Measurements from ENCODE around the gene GAS2L1.
A peak's percentile ranks its signal among the peaks of the same experiment; 100 is the strongest.

The GAS2L1 gene

DNA sequence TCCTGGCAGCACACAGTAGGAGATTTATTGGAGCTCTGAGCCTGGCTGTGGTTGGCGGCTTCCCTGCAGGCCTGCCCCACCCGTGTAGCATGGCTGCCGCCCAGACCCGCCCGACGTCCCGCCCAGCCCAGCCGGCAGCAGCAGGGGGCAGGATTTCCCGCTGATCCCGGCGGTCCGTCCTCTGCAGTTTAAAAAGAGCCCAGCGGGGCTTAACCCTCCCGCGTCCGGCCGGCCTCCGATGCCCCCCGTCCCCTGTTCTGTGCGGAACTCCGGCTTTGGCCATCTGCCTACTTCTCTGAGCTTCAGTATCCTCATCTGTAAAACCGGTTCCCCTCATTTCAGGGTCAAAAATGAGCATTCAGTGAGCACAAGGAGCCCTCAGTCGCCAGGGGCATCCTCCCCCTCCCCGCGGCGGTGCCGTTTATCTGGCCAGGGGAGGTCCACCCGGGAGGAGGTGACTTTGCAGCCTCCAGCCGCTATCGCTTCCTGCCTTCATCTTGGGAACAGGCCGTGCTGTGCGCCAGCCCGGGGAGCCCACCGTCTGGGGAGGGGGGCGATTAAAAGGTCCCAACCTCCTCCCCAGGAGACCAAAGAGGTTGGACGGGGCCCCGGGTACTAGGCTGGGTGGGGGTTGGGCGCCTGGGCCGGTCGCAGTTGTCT, at the start of gene GAS2L1:
TSS of gene GAS2L1 (plus strand) at position 476 of the 660 bp plus-strand sequence. CDS start 1,456 bp downstream, outside the sequence.
- peaks cover 7% of the 10 kb centered on the region; the same call in 1 of the 2 replicates for H3K4me1 ChIP-seq (ENCODE audit: control insufficient read depth, insufficient read depth, low read length)
- POLR2A ChIA-PET: interaction anchor here (1.0 to 1.9 kb wide), 7 partner anchors 9 to 58 kb away, joined by 3 to 6 read pairs (median 3); partner anchors contain the start of gene RASL10A
- CTCF ChIA-PET: interaction anchor here (0.5 to 1.9 kb wide), 13 partner anchors 8 to 1815 kb away, joined by 3 to 15 read pairs (median 4); no protein-coding TSS in a partner anchor
- TF ChIP-seq, protein P1, sequence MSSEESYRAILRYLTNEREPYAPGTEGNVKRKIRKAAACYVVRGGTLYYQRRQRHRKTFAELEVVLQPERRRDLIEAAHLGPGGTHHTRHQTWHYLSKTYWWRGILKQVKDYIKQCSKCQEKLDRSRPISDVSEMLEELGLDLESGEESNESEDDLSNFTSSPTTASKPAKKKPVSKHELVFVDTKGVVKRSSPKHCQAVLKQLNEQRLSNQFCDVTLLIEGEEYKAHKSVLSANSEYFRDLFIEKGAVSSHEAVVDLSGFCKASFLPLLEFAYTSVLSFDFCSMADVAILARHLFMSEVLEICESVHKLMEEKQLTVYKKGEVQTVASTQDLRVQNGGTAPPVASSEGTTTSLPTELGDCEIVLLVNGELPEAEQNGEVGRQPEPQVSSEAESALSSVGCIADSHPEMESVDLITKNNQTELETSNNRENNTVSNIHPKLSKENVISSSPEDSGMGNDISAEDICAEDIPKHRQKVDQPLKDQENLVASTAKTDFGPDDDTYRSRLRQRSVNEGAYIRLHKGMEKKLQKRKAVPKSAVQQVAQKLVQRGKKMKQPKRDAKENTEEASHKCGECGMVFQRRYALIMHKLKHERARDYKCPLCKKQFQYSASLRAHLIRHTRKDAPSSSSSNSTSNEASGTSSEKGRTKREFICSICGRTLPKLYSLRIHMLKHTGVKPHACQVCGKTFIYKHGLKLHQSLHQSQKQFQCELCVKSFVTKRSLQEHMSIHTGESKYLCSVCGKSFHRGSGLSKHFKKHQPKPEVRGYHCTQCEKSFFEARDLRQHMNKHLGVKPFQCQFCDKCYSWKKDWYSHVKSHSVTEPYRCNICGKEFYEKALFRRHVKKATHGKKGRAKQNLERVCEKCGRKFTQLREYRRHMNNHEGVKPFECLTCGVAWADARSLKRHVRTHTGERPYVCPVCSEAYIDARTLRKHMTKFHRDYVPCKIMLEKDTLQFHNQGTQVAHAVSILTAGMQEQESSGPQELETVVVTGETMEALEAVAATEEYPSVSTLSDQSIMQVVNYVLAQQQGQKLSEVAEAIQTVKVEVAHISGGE (tag by site-specific recombination; conservative IDR thresholded peaks at IDR 0.05; ENCODE audit: low read depth): no peak; the same call in 1 of the 2 replicates
- TF ChIP-seq SETDB1 (IDR thresholded peaks at IDR 0.05; ENCODE audit: insufficient read length, low read length): no peak
- TF ChIP-seq WT1 (tag by site-specific recombination; IDR thresholded peaks at IDR 0.05): peak; percentile 48
- TF ChIP-seq ZNF2 (tag by site-specific recombination; IDR thresholded peaks at IDR 0.05): 0 out of 2 replicates have a peak, but pooled peaks have one; percentile 68
- TF ChIP-seq ZNF221 (tag by site-specific recombination; IDR thresholded peaks at IDR 0.05; ENCODE audit: borderline replicate concordance): no peak
- TF ChIP-seq ZNF707 (tag by site-specific recombination; IDR thresholded peaks at IDR 0.05): no peak
- TF ChIP-seq ZNF239 (tag by site-specific recombination; IDR thresholded peaks at IDR 0.05): no peak
- TF ChIP-seq OSR2 (tag by site-specific recombination; IDR thresholded peaks at IDR 0.05): 0 out of 2 replicates have a peak, but pooled peaks have one; percentile 17
- TF ChIP-seq, protein P2, sequence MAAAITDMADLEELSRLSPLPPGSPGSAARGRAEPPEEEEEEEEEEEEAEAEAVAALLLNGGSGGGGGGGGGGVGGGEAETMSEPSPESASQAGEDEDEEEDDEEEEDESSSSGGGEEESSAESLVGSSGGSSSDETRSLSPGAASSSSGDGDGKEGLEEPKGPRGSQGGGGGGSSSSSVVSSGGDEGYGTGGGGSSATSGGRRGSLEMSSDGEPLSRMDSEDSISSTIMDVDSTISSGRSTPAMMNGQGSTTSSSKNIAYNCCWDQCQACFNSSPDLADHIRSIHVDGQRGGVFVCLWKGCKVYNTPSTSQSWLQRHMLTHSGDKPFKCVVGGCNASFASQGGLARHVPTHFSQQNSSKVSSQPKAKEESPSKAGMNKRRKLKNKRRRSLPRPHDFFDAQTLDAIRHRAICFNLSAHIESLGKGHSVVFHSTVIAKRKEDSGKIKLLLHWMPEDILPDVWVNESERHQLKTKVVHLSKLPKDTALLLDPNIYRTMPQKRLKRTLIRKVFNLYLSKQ (tag by site-specific recombination; IDR thresholded peaks at IDR 0.05; ENCODE audit: borderline replicate concordance): no peak
- peak; percentile 99 for TF ChIP-seq ZBTB20 (tag by site-specific recombination; IDR thresholded peaks at IDR 0.05)
- TF ChIP-seq, protein P3, sequence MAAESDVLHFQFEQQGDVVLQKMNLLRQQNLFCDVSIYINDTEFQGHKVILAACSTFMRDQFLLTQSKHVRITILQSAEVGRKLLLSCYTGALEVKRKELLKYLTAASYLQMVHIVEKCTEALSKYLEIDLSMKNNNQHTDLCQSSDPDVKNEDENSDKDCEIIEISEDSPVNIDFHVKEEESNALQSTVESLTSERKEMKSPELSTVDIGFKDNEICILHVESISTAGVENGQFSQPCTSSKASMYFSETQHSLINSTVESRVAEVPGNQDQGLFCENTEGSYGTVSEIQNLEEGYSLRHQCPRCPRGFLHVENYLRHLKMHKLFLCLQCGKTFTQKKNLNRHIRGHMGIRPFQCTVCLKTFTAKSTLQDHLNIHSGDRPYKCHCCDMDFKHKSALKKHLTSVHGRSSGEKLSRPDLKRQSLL (tag by site-specific recombination; IDR thresholded peaks at IDR 0.05): no peak
- peak; percentile 86 for TF ChIP-seq SP7 (tag by site-specific recombination; IDR thresholded peaks at IDR 0.05)
- TF ChIP-seq ZEB2 (tag by site-specific recombination; IDR thresholded peaks at IDR 0.05): no peak; the same call in none of the 2 replicates
- TF ChIP-seq, protein P4, sequence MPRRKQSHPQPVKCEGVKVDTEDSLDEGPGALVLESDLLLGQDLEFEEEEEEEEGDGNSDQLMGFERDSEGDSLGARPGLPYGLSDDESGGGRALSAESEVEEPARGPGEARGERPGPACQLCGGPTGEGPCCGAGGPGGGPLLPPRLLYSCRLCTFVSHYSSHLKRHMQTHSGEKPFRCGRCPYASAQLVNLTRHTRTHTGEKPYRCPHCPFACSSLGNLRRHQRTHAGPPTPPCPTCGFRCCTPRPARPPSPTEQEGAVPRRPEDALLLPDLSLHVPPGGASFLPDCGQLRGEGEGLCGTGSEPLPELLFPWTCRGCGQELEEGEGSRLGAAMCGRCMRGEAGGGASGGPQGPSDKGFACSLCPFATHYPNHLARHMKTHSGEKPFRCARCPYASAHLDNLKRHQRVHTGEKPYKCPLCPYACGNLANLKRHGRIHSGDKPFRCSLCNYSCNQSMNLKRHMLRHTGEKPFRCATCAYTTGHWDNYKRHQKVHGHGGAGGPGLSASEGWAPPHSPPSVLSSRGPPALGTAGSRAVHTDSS (tag by site-specific recombination; IDR thresholded peaks at IDR 0.05): no peak
- TF ChIP-seq, protein P5, sequence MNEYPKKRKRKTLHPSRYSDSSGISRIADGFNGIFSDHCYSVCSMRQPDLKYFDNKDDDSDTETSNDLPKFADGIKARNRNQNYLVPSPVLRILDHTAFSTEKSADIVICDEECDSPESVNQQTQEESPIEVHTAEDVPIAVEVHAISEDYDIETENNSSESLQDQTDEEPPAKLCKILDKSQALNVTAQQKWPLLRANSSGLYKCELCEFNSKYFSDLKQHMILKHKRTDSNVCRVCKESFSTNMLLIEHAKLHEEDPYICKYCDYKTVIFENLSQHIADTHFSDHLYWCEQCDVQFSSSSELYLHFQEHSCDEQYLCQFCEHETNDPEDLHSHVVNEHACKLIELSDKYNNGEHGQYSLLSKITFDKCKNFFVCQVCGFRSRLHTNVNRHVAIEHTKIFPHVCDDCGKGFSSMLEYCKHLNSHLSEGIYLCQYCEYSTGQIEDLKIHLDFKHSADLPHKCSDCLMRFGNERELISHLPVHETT (tag by site-specific recombination; IDR thresholded peaks at IDR 0.05): 0 out of 2 replicates have a peak, but pooled peaks have one; percentile 45
- TF ChIP-seq ZNF785 (tag by site-specific recombination; IDR thresholded peaks at IDR 0.05): no peak
- TF ChIP-seq KLF9 (tag by site-specific recombination; IDR thresholded peaks at IDR 0.05; ENCODE audit: low read depth): peak; percentile 57
- no peak for TF ChIP-seq ZNF169 (tag by site-specific recombination; IDR thresholded peaks at IDR 0.05)
- no peak for TF ChIP-seq TCF7L2 (IDR thresholded peaks at IDR 0.05; ENCODE audit: borderline replicate concordance, low read depth, low read length)
- TF ChIP-seq GLIS2 (tag by site-specific recombination; IDR thresholded peaks at IDR 0.05): peak; percentile 93
- no peak for TF ChIP-seq ZNF529 (tag by site-specific recombination; IDR thresholded peaks at IDR 0.05; ENCODE audit: insufficient replicate concordance)
- TF ChIP-seq ZNF341 (tag by site-specific recombination; IDR thresholded peaks at IDR 0.05; ENCODE audit: low read depth): peak; percentile 87
- TF ChIP-seq HOXD13 (CRISPR knock-in tag; IDR thresholded peaks at IDR 0.05; ENCODE audit: borderline replicate concordance): no peak; the same call in 1 of the 2 replicates
- no peak for TF ChIP-seq ZFHX2 (tag by site-specific recombination; conservative IDR thresholded peaks at IDR 0.05)
- TF ChIP-seq GLIS1 (tag by site-specific recombination; IDR thresholded peaks at IDR 0.05): peak; percentile 96
- peak; percentile 96 for TF ChIP-seq IKZF3 (tag by site-specific recombination; IDR thresholded peaks at IDR 0.05)
- no peak for TF ChIP-seq ZNF184 (tag by site-specific recombination; IDR thresholded peaks at IDR 0.05)
- TF ChIP-seq, protein P6, sequence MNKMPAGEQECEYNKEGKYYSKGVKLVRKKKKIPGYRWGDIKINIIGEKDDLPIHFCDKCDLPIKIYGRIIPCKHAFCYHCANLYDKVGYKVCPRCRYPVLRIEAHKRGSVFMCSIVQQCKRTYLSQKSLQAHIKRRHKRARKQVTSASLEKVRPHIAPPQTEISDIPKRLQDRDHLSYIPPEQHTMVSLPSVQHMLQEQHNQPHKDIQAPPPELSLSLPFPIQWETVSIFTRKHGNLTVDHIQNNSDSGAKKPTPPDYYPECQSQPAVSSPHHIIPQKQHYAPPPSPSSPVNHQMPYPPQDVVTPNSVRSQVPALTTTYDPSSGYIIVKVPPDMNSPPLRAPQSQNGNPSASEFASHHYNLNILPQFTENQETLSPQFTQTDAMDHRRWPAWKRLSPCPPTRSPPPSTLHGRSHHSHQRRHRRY (tag by site-specific recombination; IDR thresholded peaks at IDR 0.05): no peak

More for the DNA sequence above, at the start of gene GAS2L1:
- H3K36me3 ChIP-seq (ENCODE audit: control insufficient read depth in 2 of 2, insufficient read depth in 1 of 2, low read length in 2 of 2): peaks cover 0 to 8% of the 10 kb centered on the region in 2 experiments; a peak in 1 of 3 replicates
- H3K9me3 ChIP-seq (ENCODE audit: control insufficient read depth, insufficient read depth, low read depth, low read length): no peaks in the 10 kb centered on the region
- peak within 1 kb of the TSS; percentile 94 for H3K27ac ChIP-seq (ENCODE audit: extremely low read depth, low read depth, low read length)
- H3K4me3 ChIP-seq (ENCODE audit: low read depth, low read length): peak within 1 kb of the TSS; percentile 50

Measured in HEK293 (cell line).